ENCODE data around the gene KEAP1. TPM values are rescaled to one million over a fixed set of nuclear protein-coding genes. Genes with fewer than 3 reads are reported as not detected.

KEAP1 gene
- total RNA-seq, 1 experiment from 2014 or later, result 102 TPM

- H3K27ac ChIP-seq (ENCODE audit: low read length), result no peak overlapping the region
- in situ Hi-C loops (cut with HindIII; ENCODE audit: low pct_unique_long_range_greater_than_20kb, low sequenced_read_pairs) (no loop called here), intact Hi-C loops (cut with micrococcal nuclease; ENCODE audit: unreplicated experiment) (no loop called here)
- ATAC-seq, result no peak
- ChIA-PET CTCF (no interaction called here), POLR2A (no interaction called here)
- no peak for TF ChIP-seq TCF7L2 (IDR thresholded peaks at IDR 0.05; ENCODE audit: low read depth, low read length)
- no peak for TF ChIP-seq POLR2AphosphoS5 (IDR thresholded peaks at IDR 0.05; ENCODE audit: low read depth, low read length)
- no peak for TF ChIP-seq CTCF (IDR thresholded peaks at IDR 0.05)
- TF ChIP-seq SIN3A (IDR thresholded peaks at IDR 0.05; ENCODE audit: borderline replicate concordance, insufficient read depth, low read depth, low read length), result no peak
- no peak for TF ChIP-seq REST (IDR thresholded peaks at IDR 0.05; ENCODE audit: insufficient read depth in 1 of 2, low read depth in 2 of 2, low read length in 1 of 2)
- H3K27me3 ChIP-seq (ENCODE audit: control insufficient read depth, insufficient read depth, low read length), result no peaks in the 10 kb centered on the region
- no peaks in the 10 kb centered on the region for H3K9me3 ChIP-seq (ENCODE audit: control insufficient read depth, insufficient read depth, low read depth, low read length)
- H3K36me3 ChIP-seq (ENCODE audit: control insufficient read depth, insufficient read depth, low read length), result no peaks in the 10 kb centered on the region
- no TSS peak for BruUV-seq (replicated peaks)
- no peaks in the 10 kb centered on the region for H3K4me1 ChIP-seq (ENCODE audit: control insufficient read depth, insufficient read depth, low read length)
- no peak overlapping the region for H3K4me3 ChIP-seq (ENCODE audit: low read depth in 2 of 2, low read length in 2 of 2)
- no peak for DNase-seq (ENCODE audit: low read depth, low spot score)
Measured at GRCh38 chr19:10453852-10454251, 49.3 kb downstream of the KEAP1 start.

- H3K4me3 ChIP-seq (ENCODE audit: low read depth in 2 of 2, low read length in 2 of 2), result no peak overlapping the region
- intact Hi-C loops (cut with micrococcal nuclease; ENCODE audit: unreplicated experiment), result no loop called here
Measured at GRCh38 chr19:10452726-10453618, 50.2 kb downstream of the KEAP1 start.

More at GRCh38 chr19:10452726-10453618, 50.2 kb downstream of the KEAP1 start:
- no peak for TF ChIP-seq SIN3A (IDR thresholded peaks at IDR 0.05; ENCODE audit: borderline replicate concordance, insufficient read depth, low read depth, low read length)
- TF ChIP-seq CTCF (IDR thresholded peaks at IDR 0.05), result no peak
- TF ChIP-seq REST (IDR thresholded peaks at IDR 0.05; ENCODE audit: insufficient read depth in 1 of 2, low read depth in 2 of 2, low read length in 1 of 2), result no peak
- no peak for TF ChIP-seq POLR2AphosphoS5 (IDR thresholded peaks at IDR 0.05; ENCODE audit: low read depth, low read length)
- no peak for TF ChIP-seq TCF7L2 (IDR thresholded peaks at IDR 0.05; ENCODE audit: low read depth, low read length)
- Histone ChIP-seq H3K27ac (ENCODE audit: low read length) (no peak overlapping the region), H3K4me1 (ENCODE audit: control insufficient read depth, insufficient read depth, low read length) (no peaks in the 10 kb centered on the region), H3K36me3 (ENCODE audit: control insufficient read depth, insufficient read depth, low read length) (no peaks in the 10 kb centered on the region), H3K9me3 (ENCODE audit: control insufficient read depth, insufficient read depth, low read depth, low read length) (no peaks in the 10 kb centered on the region), H3K27me3 (ENCODE audit: control insufficient read depth, insufficient read depth, low read length) (no peaks in the 10 kb centered on the region)
- ChIA-PET CTCF (no interaction called here), POLR2A (interaction anchor here (0.6 kb wide), 1 partner anchor 459 kb away, joined by 6 read pairs; no protein-coding TSS in a partner anchor)
- ATAC-seq (no peak), DNase-seq (ENCODE audit: low read depth, low spot score) (no peak)
- BruUV-seq (replicated peaks), result no TSS peak
- in situ Hi-C loops (cut with HindIII; ENCODE audit: low pct_unique_long_range_greater_than_20kb, low sequenced_read_pairs), result no loop called here
